ENCODE measurements around the gene CACFD1.

GRCh38 chr9:133477992-133478850, 18.4 kb downstream of the CACFD1 start:
- TF ChIP-seq, protein P1, sequence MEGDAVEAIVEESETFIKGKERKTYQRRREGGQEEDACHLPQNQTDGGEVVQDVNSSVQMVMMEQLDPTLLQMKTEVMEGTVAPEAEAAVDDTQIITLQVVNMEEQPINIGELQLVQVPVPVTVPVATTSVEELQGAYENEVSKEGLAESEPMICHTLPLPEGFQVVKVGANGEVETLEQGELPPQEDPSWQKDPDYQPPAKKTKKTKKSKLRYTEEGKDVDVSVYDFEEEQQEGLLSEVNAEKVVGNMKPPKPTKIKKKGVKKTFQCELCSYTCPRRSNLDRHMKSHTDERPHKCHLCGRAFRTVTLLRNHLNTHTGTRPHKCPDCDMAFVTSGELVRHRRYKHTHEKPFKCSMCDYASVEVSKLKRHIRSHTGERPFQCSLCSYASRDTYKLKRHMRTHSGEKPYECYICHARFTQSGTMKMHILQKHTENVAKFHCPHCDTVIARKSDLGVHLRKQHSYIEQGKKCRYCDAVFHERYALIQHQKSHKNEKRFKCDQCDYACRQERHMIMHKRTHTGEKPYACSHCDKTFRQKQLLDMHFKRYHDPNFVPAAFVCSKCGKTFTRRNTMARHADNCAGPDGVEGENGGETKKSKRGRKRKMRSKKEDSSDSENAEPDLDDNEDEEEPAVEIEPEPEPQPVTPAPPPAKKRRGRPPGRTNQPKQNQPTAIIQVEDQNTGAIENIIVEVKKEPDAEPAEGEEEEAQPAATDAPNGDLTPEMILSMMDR (IDR thresholded peaks at IDR 0.05; ENCODE audit: insufficient read depth, low read depth, low read length) = no peak
- TF ChIP-seq EZH2 (IDR thresholded peaks at IDR 0.05; ENCODE audit: insufficient read depth, low read length) = no peak
